MM.1S (cell line): ENCODE results near the gene XXYLT1.

Experiments
- DNase-seq: peaks from one replicate; pipeline ENCODE4 v3.0.0-alpha.2; 2015
- H2AFZ ChIP-seq: fragments of 300-600 bp; sonication (generic); 2 replicates; pipeline ENCODE4 v1.6.0; 2016; ENCODE audit warnings: antibody characterized with exemption, low read length
- H3F3A ChIP-seq: fragments of 300-600 bp; sonication (generic); 2 replicates; pipeline ENCODE4 v1.6.1; 2016; ENCODE audit warnings: mild to moderate bottlenecking, antibody characterized with exemption, low read length, moderate library complexity, mixed read lengths; ENCODE audit not compliant: insufficient read depth
- H3K27ac ChIP-seq: fragments of 300-600 bp; sonication (generic); 2 replicates; pipeline ENCODE4 v1.5.1; 2016; ENCODE audit warnings: mild to moderate bottlenecking, low read length
- H3K27me3 ChIP-seq: fragments of 300-600 bp; sonication (generic); replicated peaks from 2 replicates; pipeline ENCODE4 v1.6.0; 2016; ENCODE audit warnings: low read length; ENCODE audit not compliant: insufficient read depth
- H3K36me3 ChIP-seq: fragments of 300-600 bp; sonication (generic); replicated peaks from 2 replicates; pipeline ENCODE4 v1.6.1; 2016; ENCODE audit warnings: mild to moderate bottlenecking, low read length, mixed read lengths; ENCODE audit not compliant: insufficient read depth
- H3K4me1 ChIP-seq: fragments of 300-600 bp; sonication (generic); 2 replicates; pipeline ENCODE4 v1.6.1; 2016; ENCODE audit warnings: low read length, mixed read lengths
- H3K4me2 ChIP-seq: fragments of 300-600 bp; sonication (generic); 2 replicates; pipeline ENCODE4 v1.6.0; 2016; ENCODE audit warnings: low read depth, low read length
- H3K4me3 ChIP-seq: fragments of 300-600 bp; sonication (generic); 2 replicates; pipeline ENCODE4 v1.5.1; 2016; ENCODE audit warnings: low read length, mixed read lengths
- H3K79me2 ChIP-seq: fragments of 300-600 bp; sonication (generic); 2 replicates; pipeline ENCODE4 v1.6.1; 2016; ENCODE audit warnings: mixed run types, low read length, mixed read lengths
- H3K9ac ChIP-seq: fragments of 300-600 bp; sonication (generic); 2 replicates; pipeline ENCODE4 v1.6.1; 2016; ENCODE audit warnings: low read length, mixed read lengths
- H3K9me2 ChIP-seq: fragments of 300-600 bp; sonication (generic); replicated peaks from 2 replicates; pipeline ENCODE4 v1.6.1; 2016; ENCODE audit warnings: mild to moderate bottlenecking, low read length, mixed read lengths; ENCODE audit not compliant: insufficient read depth
- H3K9me3 ChIP-seq: fragments of 300-600 bp; sonication (generic); replicated peaks from 2 replicates; pipeline ENCODE4 v1.6.1; 2016; ENCODE audit warnings: mild to moderate bottlenecking, low read length, mixed read lengths; ENCODE audit not compliant: insufficient read depth
- H4K20me1 ChIP-seq: fragments of 300-600 bp; sonication (generic); 2 replicates; pipeline ENCODE4 v1.6.1; 2016; ENCODE audit warnings: mild to moderate bottlenecking, low read length, moderate library complexity, mixed read lengths; ENCODE audit not compliant: insufficient read depth
- EZH2 ChIP-seq: fragments of 300-600 bp; sonication (generic); optimal IDR thresholded peaks from 2 replicates; pipeline ENCODE3; 2017; ENCODE audit warnings: low read depth, mild to moderate bottlenecking, antibody characterized with exemption, low read length, mixed read lengths
- EZH2phosphoT487 ChIP-seq: fragments of 300-600 bp; sonication (generic); IDR thresholded peaks from 2 replicates; pipeline ENCODE4 v1.6.1; 2018; ENCODE audit warnings: antibody characterized with exemption, low read length
- TF ChIP-seq, protein P1 (sequence below): fragments of 300-600 bp; sonication (generic); IDR thresholded peaks from 2 replicates; pipeline ENCODE4 v1.5.1; 2016; ENCODE audit warnings: antibody characterized with exemption, low read length, mixed read lengths

XXYLT1 gene

DNA sequence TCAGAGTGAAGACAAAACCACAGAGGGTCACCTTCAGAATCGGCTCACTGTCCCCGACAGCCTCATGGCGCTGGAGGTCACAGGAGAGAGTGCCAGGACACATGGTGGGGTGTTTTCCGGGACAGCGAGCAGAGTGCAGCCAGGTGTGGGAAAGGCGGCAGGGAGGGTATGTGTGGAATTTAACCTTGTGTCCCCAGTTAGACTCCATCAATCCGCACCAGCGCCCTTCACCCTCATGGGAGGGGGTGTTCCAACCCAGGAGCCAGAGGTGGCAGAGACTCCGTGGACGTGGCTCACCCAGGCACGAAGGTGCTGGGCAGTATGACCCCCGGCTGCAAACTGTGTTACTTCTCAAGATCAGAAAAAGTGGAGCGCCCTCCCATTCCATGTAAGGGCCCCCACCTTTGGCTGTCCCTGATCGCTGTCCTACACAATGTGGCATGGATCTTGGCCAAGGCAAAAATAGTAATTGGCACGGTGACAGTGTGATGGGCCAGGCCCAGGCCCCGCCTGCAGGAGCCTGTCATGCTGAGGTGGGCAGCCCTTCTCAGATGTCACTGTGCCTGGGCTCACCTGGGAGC, 190.3 kb downstream of the XXYLT1 start:
- no peak overlapping the region for H3K4me2 ChIP-seq
- H3K79me2 ChIP-seq: no peaks in the 10 kb centered on the region
- H4K20me1 ChIP-seq: no peaks in the 10 kb centered on the region
- no peak for DNase-seq
- H3K27me3 ChIP-seq: no peaks in the 10 kb centered on the region
- no peaks in the 10 kb centered on the region for H3F3A ChIP-seq
- no peaks in the 10 kb centered on the region for H3K4me1 ChIP-seq
- H3K27ac ChIP-seq: no peak overlapping the region
- H3K4me3 ChIP-seq: no peak overlapping the region
- H3K9ac ChIP-seq: no peak overlapping the region
- TF ChIP-seq, protein P1, sequence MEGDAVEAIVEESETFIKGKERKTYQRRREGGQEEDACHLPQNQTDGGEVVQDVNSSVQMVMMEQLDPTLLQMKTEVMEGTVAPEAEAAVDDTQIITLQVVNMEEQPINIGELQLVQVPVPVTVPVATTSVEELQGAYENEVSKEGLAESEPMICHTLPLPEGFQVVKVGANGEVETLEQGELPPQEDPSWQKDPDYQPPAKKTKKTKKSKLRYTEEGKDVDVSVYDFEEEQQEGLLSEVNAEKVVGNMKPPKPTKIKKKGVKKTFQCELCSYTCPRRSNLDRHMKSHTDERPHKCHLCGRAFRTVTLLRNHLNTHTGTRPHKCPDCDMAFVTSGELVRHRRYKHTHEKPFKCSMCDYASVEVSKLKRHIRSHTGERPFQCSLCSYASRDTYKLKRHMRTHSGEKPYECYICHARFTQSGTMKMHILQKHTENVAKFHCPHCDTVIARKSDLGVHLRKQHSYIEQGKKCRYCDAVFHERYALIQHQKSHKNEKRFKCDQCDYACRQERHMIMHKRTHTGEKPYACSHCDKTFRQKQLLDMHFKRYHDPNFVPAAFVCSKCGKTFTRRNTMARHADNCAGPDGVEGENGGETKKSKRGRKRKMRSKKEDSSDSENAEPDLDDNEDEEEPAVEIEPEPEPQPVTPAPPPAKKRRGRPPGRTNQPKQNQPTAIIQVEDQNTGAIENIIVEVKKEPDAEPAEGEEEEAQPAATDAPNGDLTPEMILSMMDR: no peak
- TF ChIP-seq EZH2phosphoT487 (no peak), EZH2 (no peak)
- H3K9me3 ChIP-seq: no peaks in the 10 kb centered on the region
- no peaks in the 10 kb centered on the region for H3K9me2 ChIP-seq
- H3K36me3 ChIP-seq: no peaks in the 10 kb centered on the region
- H2AFZ ChIP-seq: no peak overlapping the region

DNA sequence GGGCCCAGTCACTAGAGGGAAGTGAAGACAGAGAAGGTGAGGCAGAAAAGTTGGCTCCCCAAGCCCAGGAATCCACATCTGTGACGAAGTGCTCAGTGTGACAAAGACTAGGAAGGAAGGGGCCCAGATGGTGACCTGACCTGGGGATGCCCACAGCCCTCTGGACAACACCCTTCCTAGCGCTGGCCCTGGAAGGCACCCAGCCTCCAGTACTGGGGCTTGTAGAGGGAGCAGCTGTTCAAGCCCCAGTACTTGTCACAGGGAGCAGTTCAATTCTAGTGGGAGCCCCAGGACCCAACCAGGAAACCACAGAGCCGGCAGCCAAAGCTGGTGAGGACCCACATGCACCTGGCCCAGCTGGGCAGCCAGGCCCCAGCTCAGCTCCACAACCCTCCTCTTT, 190.8 kb downstream of the XXYLT1 start:
- DNase-seq: no peak
- H3K36me3 ChIP-seq: no peaks in the 10 kb centered on the region
- H3K27me3 ChIP-seq: no peaks in the 10 kb centered on the region
- no peaks in the 10 kb centered on the region for H3K9me2 ChIP-seq
- H3K9me3 ChIP-seq: no peaks in the 10 kb centered on the region
- no peaks in the 10 kb centered on the region for H3F3A ChIP-seq
- TF ChIP-seq EZH2phosphoT487: no peak
- TF ChIP-seq, protein P1: no peak
- no peak for TF ChIP-seq EZH2
- no peak overlapping the region for H3K27ac ChIP-seq
- no peak overlapping the region for H2AFZ ChIP-seq
- H3K4me2 ChIP-seq: no peak overlapping the region
- no peak overlapping the region for H3K9ac ChIP-seq
- H3K4me1 ChIP-seq: no peaks in the 10 kb centered on the region
- no peak overlapping the region for H3K4me3 ChIP-seq
- no peaks in the 10 kb centered on the region for H3K79me2 ChIP-seq
- no peaks in the 10 kb centered on the region for H4K20me1 ChIP-seq

- Histone ChIP-seq H3K36me3 (no peaks in the 10 kb centered on the region), H3K27ac (no peak overlapping the region), H4K20me1 (no peaks in the 10 kb centered on the region), H2AFZ (no peak overlapping the region), H3K9me2 (no peaks in the 10 kb centered on the region), H3K9me3 (no peaks in the 10 kb centered on the region), H3K79me2 (no peaks in the 10 kb centered on the region), H3K4me1 (no peaks in the 10 kb centered on the region), H3F3A (no peaks in the 10 kb centered on the region), H3K4me2 (no peak overlapping the region), H3K4me3 (no peak overlapping the region), H3K9ac (no peak overlapping the region), H3K27me3 (no peaks in the 10 kb centered on the region)
- no peak for DNase-seq
- TF ChIP-seq, protein P1: no peak
- TF ChIP-seq EZH2: no peak
- no peak for TF ChIP-seq EZH2phosphoT487
Observed at GRCh38 chr3:195079636-195080035, 191.3 kb downstream of the XXYLT1 start.
